NK-92 treated with Interleukin-12 subunit alpha and Interleukin-12 subunit beta, amount 100 ng/mL, for 24 hours (cell line): Measurements from ENCODE around the gene CNKSR3.
"Not testable (repeated sequence)": the region's sequence is repeated elsewhere in the genome, so short reads cannot be mapped to it uniquely, and the experiment has no call there.

Experiments
- DNase-seq: peaks from one replicate; lab custom pipeline; 2025; lab: John Stamatoyannopoulos, UW

Gene CNKSR3

GRCh38 chr6:154510144-154510905, at the start of gene CNKSR3:
CNKSR3 (minus strand) TSS chr6:154510685; CDS start chr6:154510114, 571 bp downstream.
- DNase-seq: no peak

DNA sequence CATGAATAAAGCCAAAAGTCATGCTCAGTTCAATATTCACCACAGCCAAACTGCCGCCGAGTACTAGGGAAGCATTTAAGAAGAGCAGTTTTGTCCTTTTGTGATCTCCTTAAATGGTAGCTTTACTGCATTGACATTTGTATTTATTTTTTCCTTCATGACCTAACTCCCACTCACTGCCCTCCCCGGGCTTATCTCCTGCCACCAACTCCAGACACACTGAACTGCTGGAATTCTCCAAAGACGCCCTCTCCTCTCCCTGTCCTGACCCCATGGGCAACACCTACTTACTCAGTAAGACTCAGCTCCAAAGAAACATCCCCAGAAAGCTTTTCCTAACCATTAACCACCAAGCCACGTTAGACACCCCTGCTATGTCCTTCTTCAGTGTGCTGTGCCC, 48.5 kb upstream of the CNKSR3 start:
- DNase-seq: no peak

DNA sequence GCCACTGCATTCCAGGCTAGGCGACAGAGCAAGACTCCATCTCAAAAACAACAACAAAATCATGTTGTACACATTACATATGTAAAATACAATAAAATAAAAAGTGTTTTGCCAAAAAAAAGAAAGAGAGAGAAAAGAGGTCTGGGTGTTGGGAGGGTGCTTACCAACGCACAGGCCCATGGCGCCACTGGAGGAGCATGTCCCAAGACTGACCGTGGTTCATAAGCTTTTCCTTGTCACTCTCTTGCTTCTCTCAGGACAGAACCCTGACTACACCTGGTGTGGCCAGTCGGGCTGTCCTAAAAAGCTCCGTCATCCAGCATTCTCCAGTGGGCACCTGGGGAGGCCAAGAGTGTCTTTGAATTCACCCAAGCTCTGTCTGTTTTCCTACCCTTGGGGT, 48.0 kb upstream of the CNKSR3 start:
- no peak for DNase-seq

DNA sequence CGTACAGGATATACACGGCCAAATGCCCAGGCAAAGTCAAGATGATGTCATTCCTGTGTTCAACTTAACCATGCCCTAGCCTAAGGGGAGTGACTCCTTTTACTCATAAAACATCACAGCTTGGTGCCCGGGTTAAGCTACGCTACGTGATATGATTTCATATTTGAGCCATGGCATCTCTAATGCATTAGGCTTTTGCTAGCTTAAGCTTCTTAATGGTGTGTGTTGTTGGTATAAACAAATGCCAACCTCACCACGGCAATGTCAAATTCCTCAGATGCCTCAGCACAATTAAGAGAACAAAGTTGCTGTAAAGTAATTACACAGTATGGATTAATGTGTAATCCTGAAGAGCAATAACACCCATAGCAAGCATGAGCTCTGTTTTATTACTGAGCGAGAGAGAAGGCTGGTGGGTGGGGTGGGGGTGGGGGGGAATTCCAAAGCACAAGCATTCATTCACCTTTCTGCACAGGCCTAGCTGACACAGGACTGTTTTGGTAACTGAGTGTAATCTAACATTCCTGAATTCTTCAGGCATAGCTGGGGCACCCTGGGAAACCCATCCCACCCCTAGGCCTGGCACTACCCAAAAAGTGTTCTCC, 44.7 kb upstream of the CNKSR3 start:
- DNase-seq: no peak

DNA sequence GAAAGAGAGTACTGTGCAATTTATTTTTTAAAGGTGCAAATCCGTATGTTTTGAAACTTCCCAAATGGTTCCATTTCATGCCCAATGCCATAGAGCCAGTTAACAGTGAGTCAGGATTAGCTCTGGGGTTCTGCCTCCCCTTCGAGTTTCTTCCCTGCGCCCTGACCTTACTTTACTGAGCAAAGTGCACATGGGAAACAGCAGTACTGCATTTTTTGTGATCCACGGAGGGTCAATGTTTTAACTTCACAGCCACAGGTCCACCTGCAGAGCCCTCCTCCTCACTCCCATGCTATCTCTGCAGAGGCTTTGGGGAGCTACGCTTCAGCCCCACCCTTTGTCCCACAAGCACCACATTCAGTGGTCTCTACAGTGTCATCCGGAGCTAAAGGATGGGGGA, 44.0 kb upstream of the CNKSR3 start:
- no peak for DNase-seq

GRCh38 chr6:154550779-154551178, 40.3 kb upstream of the CNKSR3 start:
- DNase-seq: no peak

- no peak for DNase-seq
Observed at GRCh38 chr6:154549179-154549578, 38.7 kb upstream of the CNKSR3 start.

DNA sequence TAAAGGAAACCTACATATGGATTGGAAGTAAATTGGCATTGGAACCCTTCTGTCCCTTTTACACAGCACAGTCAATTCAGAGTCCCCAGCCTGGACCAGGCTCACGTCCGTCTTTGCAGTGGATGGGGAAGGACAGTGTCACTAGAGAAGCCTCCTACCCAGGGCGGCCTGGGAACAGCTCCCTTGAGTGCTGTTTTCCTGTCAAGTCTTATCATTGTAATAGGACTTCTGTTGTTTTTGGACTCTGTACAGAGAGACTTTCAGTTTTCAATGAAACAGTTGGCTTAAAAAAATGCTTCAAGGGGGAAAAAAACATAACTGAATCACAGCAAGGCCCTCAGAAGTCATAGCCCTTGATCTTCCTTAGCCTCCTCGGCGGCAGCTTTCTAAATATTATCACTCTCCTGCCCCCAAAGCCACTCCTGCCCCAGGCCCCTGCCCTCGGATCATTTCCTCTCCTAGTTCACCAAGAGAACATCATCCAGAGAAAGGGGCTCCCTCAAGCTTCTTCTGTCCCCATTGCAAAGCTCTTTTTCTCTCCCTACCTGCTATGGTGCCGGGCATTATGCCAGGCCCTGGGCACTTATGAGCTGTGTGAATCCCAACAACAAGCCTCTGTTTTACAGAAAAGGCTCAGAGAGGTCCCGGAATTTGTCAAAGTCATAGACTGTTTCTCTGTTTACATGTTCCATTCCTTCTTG, 37.8 kb upstream of the CNKSR3 start:
- DNase-seq: no peak

DNA sequence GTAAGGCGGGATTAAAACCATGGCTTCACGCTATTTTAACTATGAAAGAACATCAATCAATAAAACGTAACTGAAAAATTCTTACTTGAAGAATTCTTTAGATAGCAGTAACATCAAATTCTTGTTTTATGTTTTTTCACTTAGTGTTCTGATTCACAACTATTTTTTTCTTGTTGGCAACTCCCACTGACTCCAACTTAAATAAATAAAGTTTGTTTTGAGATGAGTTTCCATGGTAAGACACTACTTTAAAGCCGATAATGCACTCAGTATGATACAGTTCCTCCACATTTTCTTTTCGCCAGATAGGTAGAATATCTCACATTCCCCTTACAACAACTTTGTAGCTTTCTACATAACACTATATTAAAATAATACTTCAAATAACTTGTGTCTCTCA, 33.1 kb upstream of the CNKSR3 start:
- DNase-seq: no peak

DNA sequence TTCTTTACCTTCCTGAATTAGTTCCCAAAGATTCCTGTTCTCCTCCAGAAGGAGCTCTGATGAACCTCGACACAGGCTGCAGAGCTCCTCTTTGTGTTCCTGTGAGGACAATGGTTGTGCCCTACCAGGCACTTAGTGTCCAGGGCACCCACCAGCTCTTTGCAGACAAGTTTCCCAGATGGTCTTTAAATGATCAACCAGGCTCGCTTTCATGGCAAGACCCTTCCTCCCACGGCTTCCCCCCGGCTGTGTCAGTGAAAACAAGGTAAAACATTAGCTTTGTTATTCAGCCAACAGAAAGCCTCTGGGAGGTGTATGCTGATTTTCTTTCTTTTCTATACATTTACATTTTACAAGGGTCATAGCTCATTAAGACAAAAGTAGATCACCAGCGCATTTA, 32.3 kb upstream of the CNKSR3 start:
- DNase-seq: no peak

DNA sequence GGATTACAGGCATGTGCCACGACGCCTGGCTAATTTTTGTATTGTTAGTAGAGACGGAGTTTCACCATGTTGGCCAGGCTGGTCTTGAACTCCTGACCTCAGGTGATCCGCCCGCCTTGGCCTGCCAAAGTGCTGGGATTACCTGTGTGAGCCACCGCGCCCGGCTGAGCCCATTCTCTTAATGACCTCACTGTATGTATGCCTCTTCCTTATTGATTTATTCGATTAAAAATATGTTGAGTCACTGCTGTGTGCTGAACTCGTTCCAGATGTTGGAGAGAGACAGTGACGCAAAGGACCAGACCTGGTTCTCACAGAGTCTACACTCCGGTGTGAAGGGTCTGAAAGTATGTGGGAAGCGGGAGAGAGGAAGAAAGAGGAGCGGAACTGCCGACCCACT, 31.4 kb upstream of the CNKSR3 start:
- not testable (repeated sequence) for DNase-seq

DNA sequence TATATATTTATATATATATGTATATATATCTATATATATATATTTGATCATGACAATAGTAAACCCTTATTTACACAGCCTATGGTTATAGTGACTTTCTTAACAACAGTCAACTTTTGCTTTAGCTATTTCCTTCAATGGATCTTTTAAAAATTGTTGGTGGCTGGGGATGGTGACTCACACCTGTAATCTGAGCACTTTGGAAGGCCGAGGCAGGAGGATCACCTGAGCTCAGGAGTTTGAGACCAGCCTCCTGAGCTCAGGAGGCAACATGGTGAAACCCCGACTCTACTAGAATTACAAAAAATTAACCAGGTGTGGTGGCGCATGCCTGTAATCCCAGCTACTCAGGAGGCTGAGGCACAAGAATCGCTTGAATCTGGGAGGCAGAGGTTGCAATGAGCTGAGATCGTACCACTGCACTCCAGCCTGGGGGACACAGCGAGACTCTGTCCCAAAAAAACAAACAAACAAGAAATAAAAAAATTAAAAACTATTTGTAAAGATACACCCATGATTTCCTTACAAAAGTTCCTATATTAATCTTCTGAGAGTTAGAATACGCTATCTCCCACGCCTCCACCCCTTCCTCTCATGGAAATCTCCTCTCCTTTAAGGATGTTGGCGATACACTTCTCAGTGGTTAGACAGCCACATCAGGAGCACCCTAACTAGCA, 29.2 kb upstream of the CNKSR3 start:
- DNase-seq: no peak

DNA sequence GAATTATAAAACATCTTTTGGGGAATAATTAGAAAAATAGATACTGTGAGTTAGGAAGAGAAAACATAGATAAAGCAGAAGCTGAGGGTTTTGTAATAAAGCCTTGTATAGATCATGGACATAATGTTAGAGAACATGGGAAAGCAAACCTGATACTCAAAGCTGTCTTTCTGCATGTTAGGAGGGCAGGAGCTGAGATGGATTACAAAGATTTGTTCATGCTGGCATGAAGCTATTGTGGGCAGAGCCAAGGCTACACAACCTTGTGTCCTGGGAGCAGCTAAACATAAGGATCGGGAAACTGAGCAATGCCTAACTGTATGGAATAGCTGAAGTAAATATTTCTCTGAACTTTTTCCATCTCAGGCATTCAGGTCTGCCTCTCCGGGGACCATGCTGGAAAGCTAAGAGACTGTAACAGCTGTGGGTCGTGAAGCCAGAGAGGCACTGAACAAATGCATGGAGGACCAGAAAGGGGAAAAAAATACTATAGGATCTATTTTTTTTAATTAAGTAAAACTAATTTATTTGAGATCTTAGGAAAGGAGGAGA, 28.2 kb upstream of the CNKSR3 start:
- no peak for DNase-seq

GRCh38 chr6:154537511-154538325, 27.2 kb upstream of the CNKSR3 start:
- DNase-seq: no peak

DNA sequence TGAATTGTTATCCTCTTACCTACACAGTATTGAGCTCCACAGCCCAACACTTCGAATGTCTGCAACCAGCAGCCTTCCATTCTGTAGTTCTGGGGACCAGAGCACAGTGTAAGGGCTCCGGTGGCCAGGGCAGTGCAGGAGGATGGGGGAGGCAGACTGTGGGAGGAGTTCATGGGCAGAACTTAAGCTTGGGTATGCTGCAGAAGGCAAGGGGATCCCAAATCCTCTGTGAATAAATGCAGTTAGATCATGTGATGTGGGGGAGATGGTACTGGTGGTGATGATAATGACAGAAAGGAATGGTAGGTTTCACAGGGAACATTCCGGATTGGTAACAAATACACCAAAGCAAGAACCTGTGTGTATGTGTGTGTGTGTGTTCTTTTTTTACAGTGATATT, 26.5 kb upstream of the CNKSR3 start:
- no peak for DNase-seq

DNA sequence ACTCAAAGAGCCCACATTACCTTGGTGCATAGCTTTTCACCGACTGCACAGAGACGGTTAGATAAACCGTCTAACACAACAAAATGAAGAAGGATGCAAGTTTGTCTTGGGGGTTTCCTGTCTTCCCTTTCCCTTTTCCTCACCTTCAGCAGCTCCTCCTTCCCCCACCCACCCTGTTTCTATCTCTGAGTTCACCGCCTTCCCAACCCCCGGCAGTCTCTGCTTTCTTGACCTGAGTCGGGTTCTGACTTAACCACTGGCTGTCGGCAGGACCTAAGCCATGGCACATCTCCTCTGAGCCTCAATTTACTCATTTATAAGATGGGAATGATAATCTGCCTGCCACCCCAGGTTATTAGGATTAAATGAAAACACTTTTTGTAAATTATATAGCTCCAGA, 25.8 kb upstream of the CNKSR3 start:
- no peak for DNase-seq

DNA sequence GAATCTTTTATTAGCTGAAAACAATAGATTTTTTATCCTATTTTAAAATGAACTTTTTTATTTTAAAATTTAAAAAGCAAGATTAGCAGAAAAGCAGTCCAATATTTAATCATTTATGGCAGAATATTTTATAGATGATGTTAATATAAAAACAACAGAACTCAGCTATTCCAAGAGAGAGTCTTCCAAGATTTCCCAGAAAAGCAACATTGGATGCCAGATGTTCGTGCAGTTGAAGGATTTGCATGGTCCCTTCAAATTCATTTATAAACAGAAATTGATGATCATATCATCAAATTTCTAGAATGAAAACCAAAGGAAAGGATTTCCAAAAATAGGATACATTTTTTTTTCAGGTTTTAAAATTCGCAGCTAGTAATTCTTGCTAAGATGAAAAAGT, 25.4 kb upstream of the CNKSR3 start:
- DNase-seq: no peak

GRCh38 chr6:154535147-154535546, 24.7 kb upstream of the CNKSR3 start:
- DNase-seq: no peak

GRCh38 chr6:154534531-154534930, 24.0 kb upstream of the CNKSR3 start:
- no peak for DNase-seq

- DNase-seq: no peak
Observed at GRCh38 chr6:154532426-154532825, 21.9 kb upstream of the CNKSR3 start.

GRCh38 chr6:154529957-154530356, 19.5 kb upstream of the CNKSR3 start:
- no peak for DNase-seq
